Measurements from ENCODE around the gene GDF11.

DNA sequence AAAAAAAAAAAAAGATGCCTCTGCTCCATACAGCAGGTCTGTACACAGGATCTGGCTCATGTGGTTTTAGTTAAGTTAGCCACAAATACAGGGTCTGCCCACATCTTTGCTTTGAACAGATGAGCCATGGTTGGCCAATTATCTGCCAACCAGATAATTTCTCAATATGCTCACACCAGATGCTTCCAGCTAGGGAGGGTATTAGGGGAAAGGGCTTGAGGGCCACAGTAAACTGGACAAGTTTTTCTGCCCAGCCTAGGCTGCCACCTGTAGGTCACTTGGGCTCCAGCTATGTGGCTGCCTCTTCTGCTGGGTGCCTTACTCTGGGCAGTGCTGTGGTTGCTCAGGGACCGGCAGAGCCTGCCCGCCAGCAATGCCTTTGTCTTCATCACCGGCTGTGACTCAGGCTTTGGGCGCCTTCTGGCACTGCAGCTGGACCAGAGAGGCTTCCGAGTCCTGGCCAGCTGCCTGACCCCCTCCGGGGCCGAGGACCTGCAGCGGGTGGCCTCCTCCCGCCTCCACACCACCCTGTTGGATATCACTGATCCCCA lies 22.0 kb upstream of the GDF11 start:
- TF ChIP-seq CTCF (IDR thresholded peaks at IDR 0.05; ENCODE audit: insufficient read depth, low read length, poor library complexity, severe bottlenecking) (no peak), EZH2phosphoT487 (conservative IDR thresholded peaks at IDR 0.05; ENCODE audit: low read length) (no peak)

Data from SU-DHL-6 (cell line).